NCI-H1092 (cell line): ENCODE measurements around the gene FAM120B.
"Not testable (repeated sequence)": the region's sequence is repeated elsewhere in the genome, so short reads cannot be mapped to it uniquely, and the experiment has no call there.

Source experiments
- DNase-seq: peaks from one replicate; lab custom pipeline; 2025; lab: John Stamatoyannopoulos, UW

Gene FAM120B

GRCh38 chr6:170297576-170298330 lies 8.8 kb upstream of the FAM120B start:
- no peak for DNase-seq

- DNase-seq = no peak
Observed at GRCh38 chr6:170298688-170299087, 7.9 kb upstream of the FAM120B start.

- DNase-seq = no peak
Observed at GRCh38 chr6:170301184-170301583, 5.4 kb upstream of the FAM120B start.

GRCh38 chr6:170305805-170306323 lies 694 bp upstream of the FAM120B start:
- no peak for DNase-seq

- no peak for DNase-seq
Observed at GRCh38 chr6:170307080-170307545, 555 bp downstream of the FAM120B start.

- DNase-seq = no peak
Observed at GRCh38 chr6:170308761-170309160, 2.2 kb downstream of the FAM120B start.

- no peak for DNase-seq
Observed at GRCh38 chr6:170311696-170312095, 5.1 kb downstream of the FAM120B start.

- no peak for DNase-seq
Observed at GRCh38 chr6:170312876-170313275, 6.3 kb downstream of the FAM120B start.

GRCh38 chr6:170313716-170314295 lies 7.2 kb downstream of the FAM120B start:
- DNase-seq = no peak

- no peak for DNase-seq
Observed at GRCh38 chr6:170314983-170315382, 8.4 kb downstream of the FAM120B start.

- DNase-seq = no peak
Observed at GRCh38 chr6:170316071-170316470, 9.5 kb downstream of the FAM120B start.

- no peak for DNase-seq
Observed at GRCh38 chr6:170317076-170317475, 10.5 kb downstream of the FAM120B start.

- DNase-seq = no peak
Observed at GRCh38 chr6:170317718-170318117, 11.2 kb downstream of the FAM120B start.

GRCh38 chr6:170329321-170329720 lies 22.8 kb downstream of the FAM120B start:
- no peak for DNase-seq

GRCh38 chr6:170335199-170335598 lies 28.6 kb downstream of the FAM120B start:
- DNase-seq = not testable (repeated sequence)

- no peak for DNase-seq
Observed at GRCh38 chr6:170344631-170345576, 38.3 kb downstream of the FAM120B start.

- DNase-seq = no peak
Observed at GRCh38 chr6:170345662-170346061, 39.1 kb downstream of the FAM120B start.

GRCh38 chr6:170346649-170347048 lies 40.1 kb downstream of the FAM120B start:
- DNase-seq = no peak

GRCh38 chr6:170347091-170347490 lies 40.5 kb downstream of the FAM120B start:
- DNase-seq = no peak

- no peak for DNase-seq
Observed at GRCh38 chr6:170347975-170348374, 41.4 kb downstream of the FAM120B start.

- not testable (repeated sequence) for DNase-seq
Observed at GRCh38 chr6:170351456-170351855, 44.9 kb downstream of the FAM120B start.

- not testable (repeated sequence) for DNase-seq
Observed at GRCh38 chr6:170355190-170355589, 48.6 kb downstream of the FAM120B start.
